Spleen (tissue), 7 donors: Measurements from ENCODE around the gene POLDIP3.

Source experiments
- CTCF ChIP-seq, 11 experiments: fragments of 200-600 bp in 7 of 11; fragments of 450-650 bp in 4 of 11; sonication (generic) in 4 of 11; IDR thresholded peaks in 8 of 11; conservative IDR thresholded peaks in 3 of 11; 1 replicate in 7 of 11; 2 replicates in 4 of 11; pipeline versions ENCODE4 v1.4.0 to v1.8.0; 2016 to 2021; ENCODE audit warnings: antibody characterized with exemption in 11 of 11, inconsistent platforms in 4 of 11, mild to moderate bottlenecking in 1 of 11
- POLR2A ChIP-seq, 3 donors: fragments of 450-650 bp; IDR thresholded peaks; one replicate each; pipeline ENCODE4 v1.5.1; 2017; ENCODE audit warnings: antibody characterized with exemption in 3 of 3, mild to moderate bottlenecking in 1 of 3
- POLR2AphosphoS5 ChIP-seq, 3 donors: sonication (generic); formaldehyde crosslinking; IDR thresholded peaks; one replicate each; pipeline ENCODE4 v1.5.1; 2017; ENCODE audit warnings: antibody characterized with exemption in 3 of 3
- donor health status: DM: no; HTN: no; CAD: no; lungs with moderate emphysema.
- donor health status: DM: no; HTN: no; CAD: no.
- donor health status: DM: no; HTN: no; CAD: no.

- TF ChIP-seq CTCF (IDR thresholded peaks at IDR 0.05 in 8 of 11, conservative IDR thresholded peaks at IDR 0.05 in 3 of 11) = no peak
- no peak for TF ChIP-seq POLR2A (IDR thresholded peaks at IDR 0.05)
- no peak for TF ChIP-seq POLR2AphosphoS5 (IDR thresholded peaks at IDR 0.05)
Observed at GRCh38 chr22:42608136-42608822, 6.4 kb downstream of the POLDIP3 start.
